ENCODE results near the gene PIAS2.
"Not testable (repeated sequence)": the region's sequence is repeated elsewhere in the genome, so short reads cannot be mapped to it uniquely, and the experiment has no call there.

PIAS2 gene

DNA sequence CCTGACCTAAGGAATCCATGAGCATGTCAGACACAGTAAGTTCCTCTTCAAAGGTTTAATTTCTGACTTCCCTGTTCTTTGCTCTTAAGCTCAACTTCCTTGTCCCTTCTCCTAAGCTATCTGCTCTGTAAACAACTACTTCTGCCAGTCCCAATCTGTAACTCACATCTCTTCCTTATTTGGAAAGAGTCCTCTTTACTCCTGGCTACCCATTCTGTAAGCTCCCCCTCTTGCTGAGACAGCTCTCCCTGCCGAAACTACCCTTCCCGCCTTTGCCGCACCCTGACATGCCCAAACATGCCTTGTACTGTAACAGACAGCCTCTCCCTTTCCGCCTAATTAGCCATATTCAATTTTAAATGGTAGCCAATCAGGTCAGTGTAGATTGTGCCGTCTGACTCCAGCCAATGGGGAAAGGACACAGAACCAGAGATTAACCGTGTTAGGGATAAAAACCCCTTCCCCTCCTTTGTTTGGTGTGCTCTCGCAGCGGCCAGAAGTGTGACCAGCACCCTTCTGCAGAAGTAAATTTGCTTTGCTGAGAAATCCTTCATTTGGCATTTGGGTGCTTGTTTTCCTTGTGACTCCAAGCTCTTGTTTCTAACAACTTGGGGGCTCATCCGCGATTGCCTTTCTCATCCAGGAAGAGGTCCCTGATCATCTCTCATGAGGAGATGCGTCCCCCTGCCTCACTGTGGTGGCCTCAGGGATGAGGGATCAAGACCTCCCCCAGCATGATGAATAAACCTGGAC is 49.0 kb downstream of the PIAS2 start:
- TF ChIP-seq ZNF274 (IDR thresholded peaks at IDR 0.05; ENCODE audit: low read depth, low read length) (no peak), SUZ12 (IDR thresholded peaks at IDR 0.05; ENCODE audit: extremely low read depth, insufficient read depth, insufficient read length) (no peak), YY1 (IDR thresholded peaks at IDR 0.05; ENCODE audit: insufficient read depth, insufficient read length) (no peak)
- Histone ChIP-seq H3K4me3 (ENCODE audit: insufficient read length, low read depth) (no peak overlapping the region), H3K27me3 (ENCODE audit: insufficient read depth, insufficient read length) (no peaks in the 10 kb centered on the region), H3K36me3 (ENCODE audit: insufficient read depth, insufficient read length, low read length) (peaks cover 4% of the 10 kb centered on the region), H3K4me1 (ENCODE audit: insufficient read depth, insufficient read length) (no peaks in the 10 kb centered on the region), H3K9me3 (ENCODE audit: insufficient read depth, low read length) (peaks cover 25% of the 10 kb centered on the region), H3K9ac (ENCODE audit: insufficient read length, low read depth) (no peak overlapping the region)
- DNase-seq (ENCODE audit: low read depth, low spot score) = no peak

DNA sequence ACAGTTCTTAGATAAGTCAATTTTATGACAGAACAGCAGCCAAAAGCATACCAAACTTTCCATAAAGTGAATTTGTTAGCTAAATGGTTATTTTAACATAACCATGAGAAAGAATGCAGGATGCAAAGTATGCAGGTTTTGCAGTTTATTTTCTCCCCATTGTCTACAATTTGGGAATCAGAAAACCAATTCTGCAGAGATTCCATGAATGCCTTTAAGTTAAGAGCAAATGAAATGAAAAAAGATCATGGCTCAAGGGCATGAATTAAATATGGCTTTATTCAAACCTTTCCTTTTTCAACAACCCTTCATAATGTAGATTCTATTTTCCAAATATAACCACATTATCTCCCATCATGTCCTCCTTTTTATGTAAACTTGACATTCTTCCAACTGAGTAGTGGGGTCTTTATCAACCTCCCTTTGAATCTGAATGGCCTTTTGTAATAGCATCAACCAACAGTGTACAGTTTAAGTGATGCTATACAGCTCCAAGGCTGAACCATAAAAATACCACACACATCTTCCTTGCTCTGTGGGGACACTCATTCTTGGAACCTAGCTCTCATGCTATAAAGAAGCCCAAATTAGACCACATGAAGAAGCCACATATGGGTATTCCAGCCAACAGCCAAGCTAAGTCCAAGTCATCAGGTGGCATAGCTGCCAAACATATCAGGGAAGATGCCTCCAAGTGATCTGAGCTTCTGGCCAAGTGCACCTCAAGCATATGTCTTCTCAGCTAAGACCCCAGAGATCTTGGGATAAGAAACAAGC is 49.8 kb downstream of the PIAS2 start:
- Histone ChIP-seq H3K4me1 (ENCODE audit: insufficient read depth, insufficient read length) (no peaks in the 10 kb centered on the region), H3K9ac (ENCODE audit: insufficient read length, low read depth) (no peak overlapping the region), H3K4me3 (ENCODE audit: insufficient read length, low read depth) (no peak overlapping the region), H3K9me3 (ENCODE audit: insufficient read depth, low read length) (peaks cover 25% of the 10 kb centered on the region), H3K36me3 (ENCODE audit: insufficient read depth, insufficient read length, low read length) (peaks cover 4% of the 10 kb centered on the region), H3K27me3 (ENCODE audit: insufficient read depth, insufficient read length) (no peaks in the 10 kb centered on the region)
- TF ChIP-seq SUZ12 (IDR thresholded peaks at IDR 0.05; ENCODE audit: extremely low read depth, insufficient read depth, insufficient read length) (no peak), YY1 (IDR thresholded peaks at IDR 0.05; ENCODE audit: insufficient read depth, insufficient read length) (no peak), ZNF274 (IDR thresholded peaks at IDR 0.05; ENCODE audit: low read depth, low read length) (no peak)
- DNase-seq (ENCODE audit: low read depth, low spot score) = no peak

DNA sequence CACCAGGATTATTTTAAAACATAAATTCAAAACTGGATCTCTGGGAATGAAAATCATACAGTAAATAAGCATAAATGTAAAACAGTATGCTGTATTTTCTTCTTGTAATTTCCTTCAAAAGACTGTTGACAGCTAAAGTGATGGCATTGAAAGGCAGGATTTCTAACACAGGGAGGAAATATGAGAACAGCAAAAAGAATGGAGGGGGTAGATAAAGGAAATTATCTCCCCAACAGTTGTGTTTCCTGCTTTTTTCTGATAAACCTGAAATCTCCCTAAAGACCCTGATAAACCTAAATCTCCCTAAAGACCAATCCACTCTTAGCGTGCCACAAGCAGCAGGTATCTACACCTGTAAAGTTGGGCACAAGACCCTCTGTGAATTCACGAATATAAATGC is 50.8 kb downstream of the PIAS2 start:
- DNase-seq (ENCODE audit: low read depth, low spot score) = no peak
- TF ChIP-seq ZNF274 (IDR thresholded peaks at IDR 0.05; ENCODE audit: low read depth, low read length) = no peak
- no peak for TF ChIP-seq YY1 (IDR thresholded peaks at IDR 0.05; ENCODE audit: insufficient read depth, insufficient read length)
- no peak for TF ChIP-seq SUZ12 (IDR thresholded peaks at IDR 0.05; ENCODE audit: extremely low read depth, insufficient read depth, insufficient read length)
- H3K9me3 ChIP-seq (ENCODE audit: insufficient read depth, low read length) = peaks cover 25% of the 10 kb centered on the region
- no peaks in the 10 kb centered on the region for H3K27me3 ChIP-seq (ENCODE audit: insufficient read depth, insufficient read length)
- H3K36me3 ChIP-seq (ENCODE audit: insufficient read depth, insufficient read length, low read length) = peaks cover 4% of the 10 kb centered on the region
- no peaks in the 10 kb centered on the region for H3K4me1 ChIP-seq (ENCODE audit: insufficient read depth, insufficient read length)
- no peak overlapping the region for H3K9ac ChIP-seq (ENCODE audit: insufficient read length, low read depth)
- H3K4me3 ChIP-seq (ENCODE audit: insufficient read length, low read depth) = no peak overlapping the region

DNA sequence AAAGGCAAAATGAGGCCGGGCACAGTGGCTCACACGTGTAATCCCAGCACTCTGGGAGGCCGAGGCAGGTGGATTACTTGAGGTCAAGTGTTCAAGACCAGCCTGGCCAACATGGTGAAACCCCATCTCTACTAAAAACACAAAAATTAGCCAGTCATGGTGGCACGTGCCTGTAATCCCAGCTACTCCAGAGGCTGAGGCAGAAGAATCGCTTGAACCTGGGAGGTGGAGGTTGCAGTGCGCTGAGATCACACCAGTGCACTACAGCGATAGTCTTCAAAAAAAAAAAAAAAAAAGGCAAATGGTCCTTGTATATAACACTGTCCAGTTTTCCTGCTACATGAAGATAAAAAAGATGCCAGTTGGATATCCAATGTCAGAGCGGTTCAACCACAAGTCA is 52.1 kb downstream of the PIAS2 start:
- H3K4me3 ChIP-seq (ENCODE audit: insufficient read length, low read depth); DNase-seq (ENCODE audit: low read depth, low spot score); H3K27me3 ChIP-seq (ENCODE audit: insufficient read depth, insufficient read length); H3K4me1 ChIP-seq (ENCODE audit: insufficient read depth, insufficient read length); H3K9ac ChIP-seq (ENCODE audit: insufficient read length, low read depth); H3K36me3 ChIP-seq (ENCODE audit: insufficient read depth, insufficient read length, low read length): not testable (repeated sequence)
- H3K9me3 ChIP-seq (ENCODE audit: insufficient read depth, low read length) = peaks cover 25% of the 10 kb centered on the region

DNA sequence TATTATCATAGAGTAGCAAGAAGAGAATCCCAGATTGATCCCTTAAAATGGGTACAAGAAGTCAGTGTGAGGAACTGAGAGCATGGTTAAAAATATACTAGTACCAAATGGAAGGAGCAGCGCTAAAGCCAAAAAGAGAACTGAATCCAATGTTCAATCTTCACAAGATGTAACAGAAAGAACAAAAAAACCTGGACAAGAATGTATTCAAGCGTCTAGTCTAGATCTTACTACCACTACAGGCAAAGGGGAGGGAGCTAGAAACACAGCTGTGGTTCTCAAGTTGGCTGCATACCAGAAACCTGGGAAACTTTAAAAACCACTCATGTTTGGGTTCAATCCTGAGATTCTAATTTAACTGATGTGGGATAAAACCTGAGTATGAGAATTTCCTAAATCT is 57.5 kb downstream of the PIAS2 start:
- no peak overlapping the region for H3K4me3 ChIP-seq (ENCODE audit: insufficient read length, low read depth)

DNA sequence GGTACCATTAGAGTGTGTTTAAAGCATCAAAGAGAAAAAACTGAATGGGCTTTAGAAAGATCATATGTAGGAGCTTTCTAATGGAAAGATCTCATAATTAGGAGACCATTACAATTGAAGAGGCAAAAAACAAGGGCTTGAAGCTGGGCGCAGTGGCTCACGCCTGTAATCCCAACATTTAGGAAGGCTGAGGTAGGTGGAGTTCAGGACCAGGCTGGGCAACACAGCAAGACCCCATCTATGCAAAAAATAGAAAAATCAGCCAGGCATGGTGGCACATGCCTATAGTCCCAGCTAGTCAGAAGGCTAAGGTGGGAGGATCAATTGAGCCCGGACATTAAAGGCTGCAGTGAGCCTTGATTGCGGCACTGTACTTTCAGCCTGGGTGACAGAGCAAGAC is 59.0 kb downstream of the PIAS2 start:
- Histone ChIP-seq H3K9me3 (ENCODE audit: insufficient read depth, low read length) (no peaks in the 10 kb centered on the region), H3K36me3 (ENCODE audit: insufficient read depth, insufficient read length, low read length) (peaks cover 24% of the 10 kb centered on the region), H3K9ac (ENCODE audit: insufficient read length, low read depth) (no peak overlapping the region)

More for the DNA sequence above, 57.5 kb downstream of the PIAS2 start:
- H3K27me3 ChIP-seq (ENCODE audit: insufficient read depth, insufficient read length) = no peaks in the 10 kb centered on the region
- peaks cover 17% of the 10 kb centered on the region for H3K36me3 ChIP-seq (ENCODE audit: insufficient read depth, insufficient read length, low read length)
- H3K9ac ChIP-seq (ENCODE audit: insufficient read length, low read depth) = no peak overlapping the region
- H3K4me1 ChIP-seq (ENCODE audit: insufficient read depth, insufficient read length) = peaks cover 2% of the 10 kb centered on the region
- no peak for DNase-seq (ENCODE audit: low read depth, low spot score)
- H3K9me3 ChIP-seq (ENCODE audit: insufficient read depth, low read length) = no peaks in the 10 kb centered on the region
- TF ChIP-seq SUZ12 (IDR thresholded peaks at IDR 0.05; ENCODE audit: extremely low read depth, insufficient read depth, insufficient read length) (no peak), YY1 (IDR thresholded peaks at IDR 0.05; ENCODE audit: insufficient read depth, insufficient read length) (no peak), ZNF274 (IDR thresholded peaks at IDR 0.05; ENCODE audit: low read depth, low read length) (no peak)

DNA sequence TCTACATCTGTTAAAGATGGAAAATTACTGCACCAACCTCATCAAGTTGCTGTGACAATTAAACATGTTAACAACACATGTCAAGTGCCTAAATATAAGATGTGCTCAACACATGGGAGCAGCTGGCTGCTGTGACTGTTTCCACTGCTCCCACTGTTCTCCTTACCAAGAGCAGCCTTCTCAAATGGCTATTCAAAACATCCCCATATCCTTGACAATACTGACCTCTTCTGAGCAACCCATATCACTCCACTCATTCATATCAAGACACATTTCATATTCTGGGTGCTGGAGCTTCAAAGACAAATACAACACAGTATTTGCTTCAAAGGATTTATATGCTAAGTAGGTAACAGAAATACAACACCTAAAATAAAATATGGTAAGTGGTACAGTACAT is 60.3 kb downstream of the PIAS2 start:
- no peak overlapping the region for H3K4me3 ChIP-seq (ENCODE audit: insufficient read length, low read depth)
- no peak overlapping the region for H3K9ac ChIP-seq (ENCODE audit: insufficient read length, low read depth)
- DNase-seq (ENCODE audit: low read depth, low spot score) = no peak
- H3K9me3 ChIP-seq (ENCODE audit: insufficient read depth, low read length) = no peaks in the 10 kb centered on the region
- H3K36me3 ChIP-seq (ENCODE audit: insufficient read depth, insufficient read length, low read length) = peaks cover 24% of the 10 kb centered on the region
- H3K4me1 ChIP-seq (ENCODE audit: insufficient read depth, insufficient read length) = peaks cover 2% of the 10 kb centered on the region
- TF ChIP-seq SUZ12 (IDR thresholded peaks at IDR 0.05; ENCODE audit: extremely low read depth, insufficient read depth, insufficient read length) (no peak), YY1 (IDR thresholded peaks at IDR 0.05; ENCODE audit: insufficient read depth, insufficient read length) (no peak), ZNF274 (IDR thresholded peaks at IDR 0.05; ENCODE audit: low read depth, low read length) (no peak)
- H3K27me3 ChIP-seq (ENCODE audit: insufficient read depth, insufficient read length) = no peaks in the 10 kb centered on the region

More for the DNA sequence above, 59.0 kb downstream of the PIAS2 start:
- no peaks in the 10 kb centered on the region for H3K27me3 ChIP-seq (ENCODE audit: insufficient read depth, insufficient read length)
- TF ChIP-seq YY1 (IDR thresholded peaks at IDR 0.05; ENCODE audit: insufficient read depth, insufficient read length) = no peak
- no peak for TF ChIP-seq ZNF274 (IDR thresholded peaks at IDR 0.05; ENCODE audit: low read depth, low read length)
- TF ChIP-seq SUZ12 (IDR thresholded peaks at IDR 0.05; ENCODE audit: extremely low read depth, insufficient read depth, insufficient read length) = no peak
- DNase-seq (ENCODE audit: low read depth, low spot score) = no peak
- H3K4me1 ChIP-seq (ENCODE audit: insufficient read depth, insufficient read length) = peaks cover 2% of the 10 kb centered on the region
- no peak overlapping the region for H3K4me3 ChIP-seq (ENCODE audit: insufficient read length, low read depth)

Data from NT2/D1 (cell line).